Chondrocyte (in vitro differentiated cells): ENCODE results near the gene VMP1. TPM values are rescaled to one million over a fixed set of nuclear protein-coding genes. Genes with fewer than 3 reads are reported as not detected.

ENCODE experiments used
- DNase-seq: peaks from one replicate; pipeline ENCODE4 v3.0.0; 2021; ENCODE audit warnings: mixed read lengths, low spot score
- H3K27ac Mint-ChIP-seq: one replicate; pipeline ENCODE4 v1.8.0; 2021; ENCODE audit warnings: mild to moderate bottlenecking, moderate library complexity, mixed read lengths; ENCODE audit not compliant: unreplicated experiment
- H3K27me3 Mint-ChIP-seq: 2 replicates; pipeline ENCODE4 v1.8.0; 2021; ENCODE audit warnings: low read depth, mixed read lengths
- H3K36me3 Mint-ChIP-seq: 2 replicates; pipeline ENCODE4 v1.8.0; 2021; ENCODE audit warnings: low read depth, mixed read lengths
- H3K4me1 Mint-ChIP-seq: 2 replicates; pipeline ENCODE4 v1.8.0; 2021; ENCODE audit warnings: low read depth, mild to moderate bottlenecking, mixed read lengths
- H3K4me3 Mint-ChIP-seq: one replicate; pipeline ENCODE4 v1.8.0; 2021; ENCODE audit warnings: mild to moderate bottlenecking, moderate library complexity, mixed read lengths; ENCODE audit not compliant: unreplicated experiment
- H3K9me3 Mint-ChIP-seq: 2 replicates; pipeline ENCODE4 v1.8.0; 2021; ENCODE audit warnings: low read depth, mixed read lengths
- CTCF ChIP-seq: fragments of 200-600 bp; sonication (generic); IDR thresholded peaks from 2 replicates; pipeline ENCODE4 v1.5.0; 2021; ENCODE audit warnings: antibody characterized with exemption, mild to moderate bottlenecking, moderate library complexity
- total RNA-seq: library from RNA; stranded (reverse); gene quantifications from 3 replicates; pipeline ENCODE4 v1.2.1, GENCODE V29; 2021

The VMP1 gene
- total RNA-seq, 1 donor from 2014 or later: 295 TPM

GRCh38 chr17:59856859-59857794, 149.7 kb downstream of the VMP1 start:
- TF ChIP-seq CTCF: no peak
- Mint-ChIP-seq H3K27ac (peak overlapping the region; percentile 75), H3K27me3 (no peaks in the 10 kb centered on the region), H3K9me3 (peaks cover 3% of the 10 kb centered on the region), H3K4me3 (no peak overlapping the region), H3K4me1 (peaks cover 75% of the 10 kb centered on the region), H3K36me3 (no peaks in the 10 kb centered on the region)
- no peak for DNase-seq

- TF ChIP-seq CTCF: no peak
- Mint-ChIP-seq H3K27me3 (no peaks in the 10 kb centered on the region), H3K27ac (peak overlapping the region; percentile 75), H3K36me3 (peaks cover 2% of the 10 kb centered on the region), H3K4me1 (peaks cover 64% of the 10 kb centered on the region), H3K4me3 (no peak overlapping the region), H3K9me3 (no peaks in the 10 kb centered on the region)
- no peak for DNase-seq
These were observed 150.8 kb downstream of the VMP1 start for GRCh38 chr17:59858167-59858816.

GRCh38 chr17:59858932-59859331, 151.5 kb downstream of the VMP1 start:
- H3K4me3 Mint-ChIP-seq: no peak overlapping the region
- H3K27me3 Mint-ChIP-seq: no peaks in the 10 kb centered on the region
- H3K36me3 Mint-ChIP-seq: peaks cover 2% of the 10 kb centered on the region
- no peaks in the 10 kb centered on the region for H3K9me3 Mint-ChIP-seq
- no peak for TF ChIP-seq CTCF
- H3K4me1 Mint-ChIP-seq: peaks cover 57% of the 10 kb centered on the region
- H3K27ac Mint-ChIP-seq: peak overlapping the region; percentile 75
- DNase-seq: no peak

- H3K36me3 Mint-ChIP-seq: peaks cover 2% of the 10 kb centered on the region
- DNase-seq: no peak
- H3K9me3 Mint-ChIP-seq: no peaks in the 10 kb centered on the region
- TF ChIP-seq CTCF: peak; percentile 95
- H3K27ac Mint-ChIP-seq: peak overlapping the region; percentile 75
- H3K4me1 Mint-ChIP-seq: peaks cover 52% of the 10 kb centered on the region
- no peaks in the 10 kb centered on the region for H3K27me3 Mint-ChIP-seq
- H3K4me3 Mint-ChIP-seq: no peak overlapping the region
These were observed 152.1 kb downstream of the VMP1 start for GRCh38 chr17:59859444-59860025.

GRCh38 chr17:59863616-59864015, 156.2 kb downstream of the VMP1 start:
- TF ChIP-seq CTCF: no peak
- H3K9me3 Mint-ChIP-seq: no peaks in the 10 kb centered on the region
- DNase-seq: no peak
- H3K27ac Mint-ChIP-seq: no peak overlapping the region
- H3K4me3 Mint-ChIP-seq: no peak overlapping the region
- H3K4me1 Mint-ChIP-seq: peaks cover 14% of the 10 kb centered on the region
- peaks cover 2% of the 10 kb centered on the region for H3K36me3 Mint-ChIP-seq
- H3K27me3 Mint-ChIP-seq: no peaks in the 10 kb centered on the region
